Measurements from ENCODE around the gene FGF2.
"Not testable (repeated sequence)": the region's sequence is repeated elsewhere in the genome, so short reads cannot be mapped to it uniquely, and the experiment has no call there.

FGF2 gene

DNA sequence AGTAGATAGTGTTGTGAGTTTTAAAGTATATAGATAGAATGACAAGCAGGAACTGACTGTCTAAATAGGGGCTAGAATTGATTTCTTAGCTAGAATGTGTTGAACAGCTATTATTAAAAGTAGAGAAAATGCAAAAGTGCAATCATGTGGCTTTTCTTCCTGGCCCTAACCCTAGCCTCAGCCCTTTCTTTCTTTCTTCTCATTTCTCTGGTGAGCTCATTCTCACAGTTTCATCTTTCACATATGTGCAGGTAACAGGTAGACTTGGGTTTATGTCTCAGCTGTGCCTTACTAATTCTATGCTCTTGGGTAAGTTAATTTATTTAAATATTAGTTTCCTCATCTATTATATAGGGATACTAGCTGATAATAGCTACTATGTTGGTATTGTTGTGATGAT, 24.9 kb downstream of the FGF2 start:
- no peak for DNase-seq

GRCh38 chr4:122854447-122855352, 28.1 kb downstream of the FGF2 start:
- DNase-seq, result no peak

GRCh38 chr4:122855353-122855890, 28.8 kb downstream of the FGF2 start:
- DNase-seq, result no peak

DNA sequence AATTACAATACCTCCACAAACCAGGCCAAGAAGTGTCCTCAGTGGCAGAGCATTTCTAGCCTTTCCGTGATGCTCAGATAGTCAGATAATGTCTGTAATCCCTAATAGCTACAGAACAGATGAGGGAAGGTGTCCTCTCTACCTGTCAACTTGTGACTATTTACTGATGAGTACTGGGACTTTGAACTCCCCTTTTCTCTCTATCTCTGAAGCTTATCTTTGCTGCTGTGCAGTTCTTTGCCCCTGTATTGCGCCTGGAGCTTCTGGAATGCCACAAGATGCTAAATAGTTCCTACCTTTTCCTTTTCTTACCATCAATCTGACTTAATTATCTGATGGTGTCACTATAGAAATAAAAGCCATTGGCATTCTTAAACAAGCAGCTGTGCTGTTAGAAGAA, 30.5 kb downstream of the FGF2 start:
- DNase-seq, result no peak

GRCh38 chr4:122858705-122859104, 32.1 kb downstream of the FGF2 start:
- DNase-seq, result no peak

DNA sequence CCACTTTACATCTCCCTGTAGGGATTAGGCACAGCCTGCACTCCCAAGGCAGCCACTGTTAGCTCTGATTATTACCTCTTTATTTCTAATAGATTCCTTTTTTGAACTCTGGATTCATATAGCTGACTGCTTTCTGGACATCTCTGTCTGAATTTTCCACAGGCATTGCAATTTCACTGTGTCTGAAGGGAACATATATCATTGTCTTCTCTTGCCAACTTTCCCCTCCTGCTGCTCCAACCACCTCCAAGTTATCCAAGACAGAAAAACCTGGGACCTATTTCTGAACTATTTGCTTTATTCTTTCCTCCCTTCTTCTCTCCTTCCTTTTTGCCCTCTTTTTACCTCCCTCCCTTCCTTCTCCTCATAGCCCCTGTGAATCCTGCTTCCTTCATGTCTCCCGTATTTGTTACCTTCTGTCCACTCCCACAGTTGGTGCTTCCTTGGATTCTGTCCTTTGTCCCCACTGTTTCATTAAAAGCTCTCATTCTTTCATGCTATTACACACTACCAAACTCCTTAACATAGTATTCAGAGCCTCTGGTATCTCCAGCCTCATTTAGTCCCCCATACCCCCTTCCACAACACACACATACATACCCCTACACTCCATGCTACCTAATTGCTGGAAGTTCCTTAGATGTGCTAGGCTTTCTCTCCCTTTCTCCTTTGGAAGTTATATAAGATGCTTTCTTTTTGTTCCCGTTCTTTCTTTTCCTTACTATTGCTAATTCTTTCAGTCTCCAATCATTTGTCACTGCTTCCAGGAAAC, 34.7 kb downstream of the FGF2 start:
- DNase-seq, result no peak

- no peak for DNase-seq
These were observed 37.0 kb downstream of the FGF2 start for GRCh38 chr4:122863639-122864038.

DNA sequence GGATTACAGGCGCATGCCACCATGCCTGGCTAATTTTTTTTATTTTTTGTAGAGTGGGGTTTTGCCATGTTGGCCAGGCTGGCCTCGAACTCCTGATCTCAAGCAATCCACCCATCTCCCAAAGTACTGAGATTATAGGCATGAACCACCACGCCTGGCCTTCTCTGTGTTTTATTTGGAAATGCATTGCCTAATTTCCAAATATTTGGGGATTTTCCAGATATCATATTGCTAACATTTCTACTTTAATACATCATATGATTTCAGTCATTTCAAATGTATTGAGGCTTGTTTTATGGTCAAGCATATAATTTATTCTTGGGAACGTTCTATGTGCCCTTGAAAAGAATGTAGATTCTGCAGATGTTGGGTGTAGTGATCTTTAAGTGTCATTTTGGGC, 38.8 kb downstream of the FGF2 start:
- no peak for DNase-seq

- DNase-seq, result not testable (repeated sequence)
These were observed 41.6 kb downstream of the FGF2 start for GRCh38 chr4:122868235-122868634.

- no peak for DNase-seq
These were observed 46.5 kb downstream of the FGF2 start for GRCh38 chr4:122873146-122873545.

DNA sequence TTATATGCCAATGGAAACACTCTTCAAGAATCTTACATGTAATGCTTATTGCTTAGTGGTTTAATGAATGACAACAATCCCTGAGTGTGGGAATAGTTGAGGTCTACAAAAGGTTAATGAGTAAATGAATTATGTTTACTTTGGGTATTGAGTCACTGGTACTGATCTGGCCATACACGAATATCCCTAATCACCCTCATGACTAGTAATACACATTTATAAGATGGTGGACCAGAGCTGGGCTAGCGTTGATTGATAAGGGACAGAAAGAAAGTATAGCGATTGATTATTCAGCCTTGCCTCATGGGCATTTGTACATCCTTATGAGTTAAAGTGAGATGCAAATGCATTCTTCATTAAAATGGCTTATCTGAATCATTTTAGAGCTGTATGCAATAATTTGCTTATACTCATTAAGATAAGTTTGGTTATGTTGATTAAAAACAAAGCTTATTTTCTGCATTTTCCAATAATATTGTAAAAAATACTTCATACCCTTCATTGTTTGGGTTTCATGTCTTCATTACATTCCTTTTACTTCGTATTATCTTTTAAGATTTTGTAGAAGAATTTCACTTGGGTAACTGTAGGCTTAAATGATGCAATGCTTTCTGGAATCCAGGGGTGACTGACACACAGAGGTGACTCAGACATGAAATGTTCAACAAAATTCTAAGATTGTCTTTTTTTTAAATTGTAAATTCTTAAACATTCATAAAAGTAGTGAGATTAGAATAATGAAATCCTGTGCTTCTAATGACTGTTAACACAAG, 47.4 kb downstream of the FGF2 start:
- DNase-seq, result no peak

GRCh38 chr4:122875949-122876348, 49.3 kb downstream of the FGF2 start:
- DNase-seq, result no peak

GRCh38 chr4:122876456-122876855, 49.8 kb downstream of the FGF2 start:
- no peak for DNase-seq

DNA sequence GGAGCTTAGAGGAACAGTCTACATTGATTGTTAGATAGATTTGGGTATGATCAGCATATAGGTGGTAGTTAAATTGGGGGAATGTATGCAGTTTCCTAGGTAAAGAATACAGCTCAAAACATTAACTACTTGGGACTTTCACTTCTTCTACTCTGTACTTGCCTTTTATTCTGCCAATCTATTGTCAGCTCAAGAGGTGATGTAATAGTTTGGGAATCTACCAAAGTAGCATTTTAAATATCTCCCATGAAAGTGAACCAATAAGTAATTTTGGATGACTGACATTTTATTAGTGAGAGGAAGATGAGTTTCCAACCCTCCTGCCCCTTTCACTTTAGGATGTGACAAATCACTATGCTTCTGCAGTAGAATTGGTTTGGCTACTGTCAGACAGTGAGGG, 52.4 kb downstream of the FGF2 start:
- DNase-seq, result no peak

- DNase-seq, result no peak
These were observed 56.5 kb downstream of the FGF2 start for GRCh38 chr4:122882857-122883735.

DNA sequence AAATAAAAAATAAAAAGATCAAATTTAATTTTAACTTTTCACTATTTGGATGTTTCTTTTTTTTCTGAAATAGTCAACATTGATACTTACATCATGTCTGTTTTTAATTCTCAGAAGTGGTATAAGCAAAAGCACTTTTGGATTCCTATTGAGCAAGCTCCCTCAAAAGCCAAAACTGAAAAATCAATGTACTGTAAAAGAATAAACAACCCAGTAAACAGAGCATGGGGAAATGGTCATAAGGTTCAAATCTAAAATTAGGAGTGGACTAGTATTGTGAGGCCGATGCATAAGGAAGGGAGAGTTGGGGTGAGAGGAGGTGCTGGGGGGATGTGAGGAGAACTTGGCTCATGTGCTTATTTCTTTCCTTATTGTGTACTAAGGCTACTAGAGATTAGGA, 57.9 kb downstream of the FGF2 start:
- no peak for DNase-seq

- no peak for DNase-seq
These were observed 63.1 kb downstream of the FGF2 start for GRCh38 chr4:122889726-122890125.

DNA sequence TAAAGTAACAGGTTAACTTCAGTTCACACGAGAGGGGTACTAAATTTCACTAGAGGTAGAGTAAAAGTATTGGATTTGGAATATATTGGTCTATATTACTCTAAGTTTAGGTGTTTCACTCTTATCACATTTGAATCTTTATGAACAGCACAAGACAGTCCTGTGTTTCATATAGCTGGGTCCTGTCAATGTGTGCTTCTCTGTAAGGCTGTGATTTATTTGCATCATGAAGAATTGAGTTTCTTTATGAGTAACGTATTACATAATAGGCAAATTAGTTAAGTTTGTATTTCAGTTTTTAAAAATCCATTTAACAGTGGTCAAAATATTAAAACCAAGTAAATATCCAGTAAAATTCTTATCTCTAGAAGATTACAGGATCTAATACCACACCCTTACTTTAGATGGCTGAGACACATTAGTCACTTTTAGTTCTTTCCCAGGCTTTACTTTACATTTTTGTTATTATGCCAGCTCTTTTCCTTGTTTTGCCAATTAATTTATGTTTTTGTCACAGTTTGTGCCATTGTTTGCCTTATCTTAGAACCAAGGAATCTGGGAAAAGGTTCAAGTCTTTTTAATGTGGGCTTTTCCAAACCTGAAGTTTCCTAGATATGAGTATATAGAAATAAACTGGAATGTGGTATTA, 63.6 kb downstream of the FGF2 start:
- no peak for DNase-seq

- DNase-seq, result no peak
These were observed 68.2 kb downstream of the FGF2 start for GRCh38 chr4:122894827-122895226.

DNA sequence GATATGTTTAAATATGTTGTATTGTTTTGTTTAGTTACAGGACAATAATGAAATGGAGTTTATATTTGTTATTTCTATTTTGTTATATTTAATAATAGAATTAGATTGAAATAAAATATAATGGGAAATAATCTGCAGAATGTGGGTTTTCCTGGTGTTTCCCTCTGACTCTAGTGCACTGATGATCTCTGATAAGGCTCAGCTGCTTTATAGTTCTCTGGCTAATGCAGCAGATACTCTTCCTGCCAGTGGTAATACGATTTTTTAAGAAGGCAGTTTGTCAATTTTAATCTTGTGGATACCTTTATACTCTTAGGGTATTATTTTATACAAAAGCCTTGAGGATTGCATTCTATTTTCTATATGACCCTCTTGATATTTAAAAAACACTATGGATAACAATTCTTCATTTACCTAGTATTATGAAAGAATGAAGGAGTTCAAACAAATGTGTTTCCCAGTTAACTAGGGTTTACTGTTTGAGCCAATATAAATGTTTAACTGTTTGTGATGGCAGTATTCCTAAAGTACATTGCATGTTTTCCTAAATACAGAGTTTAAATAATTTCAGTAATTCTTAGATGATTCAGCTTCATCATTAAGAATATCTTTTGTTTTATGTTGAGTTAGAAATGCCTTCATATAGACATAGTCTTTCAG, 68.8 kb downstream of the FGF2 start:
- no peak for DNase-seq

DNA sequence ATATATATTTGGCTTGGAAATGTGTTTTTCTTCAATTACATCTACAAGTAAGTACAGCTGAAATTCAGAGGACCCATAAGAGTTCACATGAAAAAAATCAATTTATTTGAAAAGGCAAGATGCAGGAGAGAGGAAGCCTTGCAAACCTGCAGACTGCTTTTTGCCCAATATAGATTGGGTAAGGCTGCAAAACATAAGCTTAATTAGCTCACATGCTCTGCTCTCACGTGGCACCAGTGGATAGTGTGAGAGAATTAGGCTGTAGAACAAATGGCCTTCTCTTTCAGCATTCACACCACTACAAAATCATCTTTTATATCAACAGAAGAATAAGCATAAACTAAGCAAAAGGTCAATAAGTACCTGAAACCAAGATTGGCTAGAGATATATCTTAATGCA, 69.6 kb downstream of the FGF2 start:
- DNase-seq, result no peak

Data from NCI-H510A (cell line).